LoVo (cell line): ENCODE measurements around the gene FRMD4A.

Experiments
- DNase-seq: peaks from one replicate; pipeline ENCODE4 v3.0.0-alpha.2; 2016; ENCODE audit warnings: low spot score

FRMD4A gene

GRCh38 chr10:13612654-13613373, 717.9 kb downstream of the FRMD4A start:
- no peak for DNase-seq

- no peak for DNase-seq
Measured at GRCh38 chr10:13608246-13608853, 722.4 kb downstream of the FRMD4A start.

DNA sequence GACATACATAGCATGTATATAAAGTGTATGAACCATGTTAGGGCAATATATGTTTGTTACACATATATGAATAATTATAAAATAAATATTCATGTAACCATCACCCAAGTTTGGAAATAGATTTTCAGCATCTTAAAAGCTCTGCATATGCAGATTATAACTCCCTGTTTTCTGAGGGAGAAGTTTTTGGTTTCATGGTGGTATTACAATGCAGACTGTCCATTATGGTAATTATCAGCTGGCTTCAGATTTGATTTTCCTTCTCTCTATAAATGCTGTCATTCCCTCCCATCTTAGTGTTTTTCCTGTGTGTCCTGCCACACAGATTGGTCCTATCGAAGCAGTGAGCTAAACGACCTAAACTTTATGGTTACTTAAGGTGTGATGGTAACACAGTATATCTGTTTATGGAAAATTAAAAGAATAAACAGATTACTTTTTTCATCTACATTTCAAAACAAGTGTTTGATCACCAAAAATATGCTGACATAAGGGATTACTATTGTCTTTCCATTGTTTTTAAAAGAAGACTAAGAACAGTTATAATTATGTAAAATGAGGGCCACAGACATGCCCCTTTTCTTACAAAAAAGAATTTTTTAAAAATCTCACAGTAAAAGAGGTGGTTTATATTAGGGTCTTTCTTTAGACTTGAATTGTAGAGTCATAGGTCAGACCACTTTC, 726.2 kb downstream of the FRMD4A start:
- DNase-seq = no peak

- DNase-seq = no peak
Measured at GRCh38 chr10:13597909-13598308, 732.8 kb downstream of the FRMD4A start.

DNA sequence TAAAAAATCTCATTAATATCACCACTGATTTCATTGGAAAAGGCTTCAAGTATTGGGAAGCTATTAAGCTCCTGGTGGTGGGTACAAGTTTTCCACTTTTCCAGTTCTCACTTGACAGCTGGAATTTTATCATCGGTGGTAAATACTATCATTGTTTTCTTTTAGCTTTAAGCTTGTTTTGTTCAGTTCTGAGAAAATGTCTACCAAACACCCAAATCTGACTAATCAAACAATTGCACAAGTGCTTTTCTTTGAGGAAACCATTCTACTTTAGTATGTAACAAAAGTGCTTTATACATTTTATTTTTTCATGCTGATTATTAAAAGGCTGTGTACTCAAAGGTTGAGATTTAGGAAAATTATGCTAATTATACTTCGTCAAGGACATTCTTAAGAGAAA, 736.1 kb downstream of the FRMD4A start:
- DNase-seq = no peak
